Gastroesophageal sphincter (tissue), 4 donors: ENCODE measurements around the gene CDK5. TPM values are rescaled to one million over a fixed set of nuclear protein-coding genes. Genes with fewer than 3 reads are reported as not detected.
"Not testable (repeated sequence)": the region's sequence is repeated elsewhere in the genome, so short reads cannot be mapped to it uniquely, and the experiment has no call there.

Experiments
- ATAC-seq: fragments of 150-250 bp; one replicate; pipeline ENCODE4 v1.9.1; 2016; ENCODE audit warnings: mild to moderate bottlenecking, moderate library complexity
- H3K27ac ChIP-seq, 4 donors: fragments of 200-600 bp; sonication (generic) in 3 of 4; 1 replicate in 3 of 4; 2 replicates in 1 of 4; pipeline ENCODE4 v1.5.1; 2016 to 2019
- H3K27me3 ChIP-seq: fragments of 200-600 bp; sonication (generic); one replicate; pipeline ENCODE4 v1.5.1; 2019
- H3K36me3 ChIP-seq, 2 donors: fragments of 200-600 bp; sonication (generic); one replicate each; pipeline ENCODE4 v1.5.1; 2019; ENCODE audit warnings: control low read depth in 1 of 2
- H3K4me1 ChIP-seq, 3 donors: fragments of 200-600 bp; sonication (generic); 1 replicate in 2 of 3; 2 replicates in 1 of 3; pipeline ENCODE4 v1.5.1; 2016 to 2019; ENCODE audit warnings: control low read depth in 2 of 3
- H3K4me3 ChIP-seq, 2 donors: fragments of 200-600 bp; sonication (generic); one replicate each; pipeline ENCODE4 v1.5.1; 2019; ENCODE audit warnings: mild to moderate bottlenecking in 1 of 2, moderate library complexity in 1 of 2
- H3K9me3 ChIP-seq, 3 donors: fragments of 200-600 bp; sonication (generic); one replicate each; pipeline ENCODE4 v1.5.1; 2017 to 2019; ENCODE audit warnings: control low read depth in 2 of 3
- CTCF ChIP-seq, 4 experiments: fragments of 200-600 bp in 2 of 4; fragments of 450-650 bp in 2 of 4; sonication (generic) in 1 of 4; IDR thresholded peaks; one replicate each; pipeline ENCODE4 v1.5.1; 2017 to 2019; ENCODE audit warnings: antibody characterized with exemption in 4 of 4, mild to moderate bottlenecking in 2 of 4, moderate library complexity in 2 of 4
- EP300 ChIP-seq: sonication (generic); formaldehyde crosslinking; IDR thresholded peaks from one replicate; pipeline ENCODE4 v1.6.1; 2017; ENCODE audit warnings: antibody characterized with exemption, mild to moderate bottlenecking
- POLR2A ChIP-seq, 2 donors: fragments of 450-650 bp; IDR thresholded peaks; one replicate each; pipeline ENCODE4 v1.6.1; 2017; ENCODE audit warnings: antibody characterized with exemption in 2 of 2, mild to moderate bottlenecking in 2 of 2, moderate library complexity in 1 of 2
- POLR2AphosphoS5 ChIP-seq: sonication (generic); formaldehyde crosslinking; IDR thresholded peaks from one replicate; pipeline ENCODE4 v1.6.1; 2017; ENCODE audit warnings: antibody characterized with exemption
- WGBS, 2 donors: methylation state at CpG; one replicate each; pipeline ENCODE4 v1.1.5; 2018; ENCODE audit warnings: low coverage in 1 of 2; 5-methylcytosine and 5-hydroxymethylcytosine counted together
- total RNA-seq, 4 donors: library from RNA; depleted of rRNA; stranded (reverse); fragments of >200 nt; gene quantifications; one replicate each; pipeline ENCODE4 v1.1.0, GENCODE V29; 2016

Gene CDK5
- total RNA-seq, 4 donors from 2014 or later, result 3.4 to 8.8 (median 6.4) TPM

DNA sequence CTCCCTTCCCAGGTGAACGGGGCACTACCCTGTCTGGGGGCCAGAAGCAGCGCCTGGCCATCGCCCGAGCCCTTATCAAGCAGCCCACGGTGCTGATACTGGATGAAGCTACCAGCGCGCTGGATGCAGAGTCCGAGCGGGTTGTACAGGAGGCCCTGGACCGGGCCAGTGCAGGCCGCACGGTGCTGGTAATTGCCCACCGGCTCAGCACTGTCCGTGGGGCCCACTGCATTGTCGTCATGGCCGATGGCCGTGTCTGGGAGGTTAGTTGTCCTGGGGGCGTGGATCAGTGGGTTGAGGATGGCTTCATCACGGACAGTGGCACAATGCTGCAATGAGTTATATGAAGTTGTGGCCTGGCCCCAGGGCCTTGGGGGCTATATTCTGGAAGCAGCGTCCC lies 13.7 kb downstream of the CDK5 start:
- Histone ChIP-seq H3K36me3 (peaks cover 0 to 60% of the 10 kb centered on the region in 2 donors), H3K4me1 (peaks cover 0 to 25% (median 9%) of the 10 kb centered on the region in 3 donors), H3K9me3 (no peaks in the 10 kb centered on the region), H3K27ac (no peak overlapping the region), H3K4me3 (no peak overlapping the region), H3K27me3 (no peaks in the 10 kb centered on the region)
- no CpG with 5 or more reads among the region's 20 CpGs for WGBS, 2 donors
- TF ChIP-seq CTCF (IDR thresholded peaks at IDR 0.05) (no peak), EP300 (no peak), POLR2A (IDR thresholded peaks at IDR 0.05) (no peak), POLR2AphosphoS5 (no peak)
- ATAC-seq, result no peak

DNA sequence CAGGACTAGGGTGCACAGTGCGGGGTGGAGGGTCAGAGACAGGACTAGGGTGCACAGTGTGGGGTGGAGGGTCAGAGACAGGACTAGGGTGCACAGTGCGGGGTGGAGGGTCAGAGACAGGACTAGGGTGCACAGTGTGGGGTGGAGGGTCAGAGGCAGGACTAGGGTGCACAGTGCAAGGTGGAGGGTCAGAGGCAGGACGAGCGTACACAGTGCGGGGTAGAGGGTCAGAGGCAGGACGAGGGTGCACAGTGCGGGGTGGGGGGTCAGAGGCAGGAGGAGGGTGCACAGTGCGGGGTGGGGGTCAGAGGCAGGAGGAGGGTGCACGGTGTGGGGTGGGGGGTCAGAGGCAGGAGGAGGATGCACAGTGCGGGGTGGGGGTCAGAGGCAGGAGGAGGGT lies 14.2 kb downstream of the CDK5 start:
- Histone ChIP-seq H3K36me3 (peaks cover 0 to 60% of the 10 kb centered on the region in 2 donors), H3K4me1 (peaks cover 0 to 30% (median 14%) of the 10 kb centered on the region in 3 donors)
- not testable (repeated sequence) for H3K27me3 ChIP-seq, H3K4me3 ChIP-seq, ATAC-seq, H3K9me3 ChIP-seq, H3K27ac ChIP-seq
- WGBS, 2 donors, result 78 to 93% methylated on average over 2 to 8 of the region's 10 CpGs

- no peaks in the 10 kb centered on the region for H3K27me3 ChIP-seq
- H3K9me3 ChIP-seq, result no peaks in the 10 kb centered on the region
- no peak for TF ChIP-seq EP300
- TF ChIP-seq POLR2AphosphoS5, result no peak
- no peak for TF ChIP-seq POLR2A (IDR thresholded peaks at IDR 0.05)
- TF ChIP-seq CTCF (IDR thresholded peaks at IDR 0.05), result no peak
- H3K4me1 ChIP-seq, result peaks cover 0 to 17% (median 9%) of the 10 kb centered on the region in 3 donors
- H3K36me3 ChIP-seq, result peaks cover 0 to 75% of the 10 kb centered on the region in 2 donors
- H3K4me3 ChIP-seq, result no peak overlapping the region
- H3K27ac ChIP-seq, result no peak overlapping the region
- ATAC-seq, result no peak
- 76% methylated on average over 8 of the region's 30 CpGs; no CpG with 5 or more reads in 1 of the 2 donors for WGBS, 2 donors
Measured at GRCh38 chr7:151040616-151041375, 16.9 kb downstream of the CDK5 start.

DNA sequence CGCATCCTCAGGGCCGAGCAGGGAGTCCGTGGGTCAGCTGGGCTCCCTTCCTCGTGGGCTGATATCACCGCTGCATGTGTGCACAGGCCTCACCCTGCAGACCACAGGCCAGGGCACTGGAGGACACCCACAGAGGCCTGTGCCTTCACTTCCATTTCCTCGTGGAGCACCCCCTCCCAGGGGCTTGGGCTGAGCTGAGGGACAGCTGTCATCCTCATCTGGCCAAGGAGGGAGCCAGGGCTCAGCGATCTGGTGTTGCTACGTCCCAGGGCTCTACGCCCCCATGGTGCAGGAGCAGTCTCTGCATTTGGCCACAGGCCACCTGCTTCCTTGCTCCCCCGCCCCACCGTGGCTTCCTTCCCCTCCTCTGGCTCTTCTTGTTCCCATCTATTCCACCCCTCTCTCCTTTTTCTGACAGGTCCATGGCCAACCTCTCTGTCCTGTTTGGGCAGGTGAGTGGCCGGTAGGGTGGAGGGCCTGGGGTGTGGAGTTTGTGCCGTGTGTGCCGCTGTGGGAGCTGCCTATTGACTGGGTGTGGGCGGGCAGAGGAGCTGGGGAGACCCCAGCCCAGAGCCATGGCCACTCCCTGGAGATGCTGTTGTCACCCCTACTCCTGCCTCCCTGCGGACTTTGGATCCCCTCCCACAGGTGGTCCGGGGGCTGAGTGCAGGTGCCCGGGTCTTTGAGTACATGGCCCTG lies 17.7 kb downstream of the CDK5 start:
- H3K27me3 ChIP-seq, result no peaks in the 10 kb centered on the region
- H3K9me3 ChIP-seq, result no peaks in the 10 kb centered on the region
- no peak for TF ChIP-seq EP300
- TF ChIP-seq POLR2A (IDR thresholded peaks at IDR 0.05), result no peak
- no peak for TF ChIP-seq POLR2AphosphoS5
- no peak for TF ChIP-seq CTCF (IDR thresholded peaks at IDR 0.05)
- WGBS, 2 donors, result 62 to 65% methylated on average over 4 to 5 of the region's 18 CpGs
- H3K27ac ChIP-seq, result peak overlapping the region in 2 of 4 donors; percentile 21 to 48
- no peak overlapping the region for H3K4me3 ChIP-seq
- no peak for ATAC-seq
- H3K36me3 ChIP-seq, result peaks cover 0 to 75% of the 10 kb centered on the region in 2 donors
- peaks cover 0 to 17% (median 9%) of the 10 kb centered on the region in 3 donors for H3K4me1 ChIP-seq

GRCh38 chr7:151038951-151039849 lies 18.5 kb downstream of the CDK5 start:
- ATAC-seq, result peak; percentile 72
- Histone ChIP-seq H3K9me3 (no peaks in the 10 kb centered on the region), H3K27me3 (no peaks in the 10 kb centered on the region), H3K4me3 (no peak overlapping the region), H3K27ac (peak overlapping the region in 3 of 4 donors; percentile 21 to 48 (median 31)), H3K4me1 (peaks cover 0 to 17% (median 9%) of the 10 kb centered on the region in 3 donors), H3K36me3 (peaks cover 0 to 75% of the 10 kb centered on the region in 2 donors)
- peak; percentile 21 for TF ChIP-seq POLR2AphosphoS5
- no peak for TF ChIP-seq CTCF (IDR thresholded peaks at IDR 0.05)
- WGBS, 2 donors, result 30 to 80% methylated on average over 1 to 7 of the region's 12 CpGs
